Osteocyte (in vitro differentiated cells): ENCODE results near the gene STC2. TPM values are rescaled to one million over a fixed set of nuclear protein-coding genes. Genes with fewer than 3 reads are reported as not detected.

Experiments used
- DNase-seq: peaks from one replicate; pipeline ENCODE4 v3.0.0; 2021; ENCODE audit warnings: mixed read lengths; ENCODE audit not compliant: unreplicated experiment; ENCODE audit errors: extremely low spot score
- H3K27ac Mint-ChIP-seq: one replicate; pipeline ENCODE4 v1.8.0; 2021; ENCODE audit warnings: mild to moderate bottlenecking, mixed read lengths; ENCODE audit not compliant: unreplicated experiment
- H3K27me3 Mint-ChIP-seq: one replicate; pipeline ENCODE4 v1.8.0; 2021; ENCODE audit warnings: mixed read lengths; ENCODE audit not compliant: unreplicated experiment
- H3K36me3 Mint-ChIP-seq: one replicate; pipeline ENCODE4 v1.8.0; 2021; ENCODE audit warnings: mixed read lengths; ENCODE audit not compliant: unreplicated experiment
- H3K4me1 Mint-ChIP-seq: one replicate; pipeline ENCODE4 v1.8.0; 2021; ENCODE audit warnings: mixed read lengths; ENCODE audit not compliant: unreplicated experiment
- H3K4me3 Mint-ChIP-seq: one replicate; pipeline ENCODE4 v1.8.0; 2021; ENCODE audit warnings: mild to moderate bottlenecking, moderate library complexity, mixed read lengths; ENCODE audit not compliant: unreplicated experiment
- H3K9me3 Mint-ChIP-seq: one replicate; pipeline ENCODE4 v1.8.0; 2021; ENCODE audit warnings: mixed read lengths; ENCODE audit not compliant: unreplicated experiment
- CTCF ChIP-seq: fragments of 200-600 bp; sonication (generic); IDR thresholded peaks from 2 replicates; pipeline ENCODE4 v1.5.0; 2021; ENCODE audit warnings: antibody characterized with exemption, mild to moderate bottlenecking, moderate library complexity
- total RNA-seq: library from RNA; stranded (reverse); gene quantifications from 2 replicates; pipeline ENCODE4 v1.2.1, GENCODE V29; 2021

STC2 gene
- total RNA-seq, 1 donor from 2014 or later: 334 TPM

DNA sequence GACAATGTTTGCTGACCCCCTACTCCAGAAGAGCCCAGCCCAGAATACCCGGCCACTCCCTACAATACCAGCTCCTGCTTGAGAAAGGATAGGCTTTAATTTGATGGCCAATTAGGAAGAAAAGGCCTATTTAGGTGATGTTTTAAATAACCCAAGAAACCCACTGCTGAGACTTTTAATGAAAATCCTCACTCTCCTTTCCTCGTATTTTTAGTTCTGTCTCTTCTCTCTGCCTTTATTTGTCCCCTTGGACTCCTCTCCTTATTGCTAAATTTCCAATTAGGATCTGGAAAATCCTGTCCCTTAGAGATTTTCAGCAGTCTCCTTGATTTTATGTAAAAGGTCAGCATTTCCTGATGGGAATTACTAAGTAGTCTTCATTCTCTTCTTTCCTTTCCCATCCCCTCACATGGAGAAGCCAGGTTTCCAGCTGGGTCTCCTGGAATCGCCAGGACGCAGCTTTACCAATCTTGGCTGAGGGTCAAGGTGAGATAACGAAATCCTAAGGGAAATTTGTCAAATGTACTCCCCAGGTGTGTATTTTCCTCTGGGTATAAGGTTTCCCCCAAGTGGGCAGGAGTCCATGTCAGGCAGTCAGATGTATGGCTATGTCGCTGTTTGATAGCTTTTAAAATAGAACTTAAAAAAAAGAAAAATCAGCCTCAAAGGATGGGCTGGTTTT is 11.7 kb downstream of the STC2 start:
- no peaks in the 10 kb centered on the region for H3K9me3 Mint-ChIP-seq
- peak overlapping the region; percentile 56 for H3K4me3 Mint-ChIP-seq
- peak overlapping the region; percentile 97 for H3K27ac Mint-ChIP-seq
- peaks cover 100% of the 10 kb centered on the region for H3K4me1 Mint-ChIP-seq
- H3K27me3 Mint-ChIP-seq: no peaks in the 10 kb centered on the region
- TF ChIP-seq CTCF: no peak
- H3K36me3 Mint-ChIP-seq: peaks cover 51% of the 10 kb centered on the region
- no peak for DNase-seq

GRCh38 chr5:173315495-173316338 is 12.5 kb downstream of the STC2 start:
- Mint-ChIP-seq H3K4me1 (peaks cover 100% of the 10 kb centered on the region), H3K9me3 (no peaks in the 10 kb centered on the region), H3K36me3 (peaks cover 44% of the 10 kb centered on the region), H3K27me3 (no peaks in the 10 kb centered on the region), H3K4me3 (peak overlapping the region; percentile 56), H3K27ac (peak overlapping the region; percentile 97)
- peak; percentile 93 for DNase-seq
- no peak for TF ChIP-seq CTCF

DNA sequence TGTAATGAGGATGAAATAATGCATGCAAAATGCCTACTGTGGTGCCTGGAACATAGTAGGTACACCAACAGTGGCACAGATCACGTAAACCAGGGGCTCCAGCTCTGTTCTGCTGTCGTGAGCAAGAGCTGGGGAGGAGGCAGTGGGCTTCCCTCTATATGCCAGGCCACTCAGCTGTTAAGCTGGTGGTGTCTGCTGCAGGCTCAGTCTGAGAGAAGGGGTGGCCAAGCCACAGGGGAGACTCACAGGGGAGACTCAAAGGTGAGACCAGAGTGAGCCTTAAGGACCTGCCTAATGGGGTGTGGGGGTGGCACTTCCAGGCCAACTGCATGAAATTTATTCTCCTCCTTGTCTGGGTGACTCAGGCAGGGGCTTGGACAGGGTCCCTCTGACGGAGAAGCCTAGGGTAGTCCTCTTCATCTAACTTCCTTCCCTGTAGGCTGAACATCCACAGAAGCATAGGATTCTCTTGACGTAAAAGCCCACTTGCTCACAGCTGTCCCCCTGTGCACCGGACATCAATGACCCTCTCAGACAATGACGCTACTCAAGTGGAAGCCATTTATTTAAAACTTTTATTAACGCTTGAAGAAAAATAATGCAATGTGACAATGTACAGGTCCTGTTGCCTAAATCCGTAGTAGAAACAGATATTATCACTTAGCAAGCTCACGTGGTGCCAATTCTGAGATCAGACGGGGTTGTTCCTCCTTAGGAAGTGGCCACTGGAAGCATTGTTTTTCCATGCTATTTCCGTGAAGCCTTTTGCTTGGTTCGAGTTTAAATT is 13.9 kb downstream of the STC2 start:
- Mint-ChIP-seq H3K27me3 (no peaks in the 10 kb centered on the region), H3K9me3 (no peaks in the 10 kb centered on the region), H3K27ac (peak overlapping the region; percentile 97), H3K4me3 (no peak overlapping the region), H3K36me3 (peaks cover 32% of the 10 kb centered on the region), H3K4me1 (peaks cover 92% of the 10 kb centered on the region)
- no peak for TF ChIP-seq CTCF
- no peak for DNase-seq

DNA sequence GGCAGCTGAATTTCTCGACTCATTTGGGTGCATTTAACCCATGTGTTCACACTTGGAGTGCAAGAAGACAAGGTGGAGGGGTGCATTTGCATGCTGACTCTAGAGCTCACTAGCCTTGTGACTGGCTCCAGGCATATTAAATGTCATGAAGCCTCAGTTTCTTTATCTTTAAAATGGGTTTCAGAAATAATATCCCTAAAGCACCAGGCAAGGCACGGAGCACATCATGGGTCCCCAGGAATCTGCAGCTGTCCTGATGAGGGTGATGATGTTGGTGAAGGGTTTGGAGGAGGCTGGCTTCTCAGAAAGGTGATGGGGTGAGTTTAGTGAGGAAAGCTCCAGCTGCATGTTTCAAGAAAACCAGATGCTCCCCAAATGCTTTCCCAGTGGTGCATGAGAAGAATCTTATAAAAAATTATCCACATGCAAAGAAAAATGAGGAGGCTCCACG is 14.8 kb downstream of the STC2 start:
- peak overlapping the region; percentile 88 for H3K27ac Mint-ChIP-seq
- peaks cover 82% of the 10 kb centered on the region for H3K4me1 Mint-ChIP-seq
- H3K27me3 Mint-ChIP-seq: no peaks in the 10 kb centered on the region
- no peak for DNase-seq
- H3K9me3 Mint-ChIP-seq: no peaks in the 10 kb centered on the region
- H3K36me3 Mint-ChIP-seq: peaks cover 23% of the 10 kb centered on the region
- no peak for TF ChIP-seq CTCF
- H3K4me3 Mint-ChIP-seq: no peak overlapping the region
